Activated gamma-delta T cell (primary cell): Measurements from ENCODE around the gene SRPK3.

Experiments
- DNase-seq: peaks from one replicate; lab custom pipeline; 2025; lab: John Stamatoyannopoulos, UW

SRPK3 gene

DNA sequence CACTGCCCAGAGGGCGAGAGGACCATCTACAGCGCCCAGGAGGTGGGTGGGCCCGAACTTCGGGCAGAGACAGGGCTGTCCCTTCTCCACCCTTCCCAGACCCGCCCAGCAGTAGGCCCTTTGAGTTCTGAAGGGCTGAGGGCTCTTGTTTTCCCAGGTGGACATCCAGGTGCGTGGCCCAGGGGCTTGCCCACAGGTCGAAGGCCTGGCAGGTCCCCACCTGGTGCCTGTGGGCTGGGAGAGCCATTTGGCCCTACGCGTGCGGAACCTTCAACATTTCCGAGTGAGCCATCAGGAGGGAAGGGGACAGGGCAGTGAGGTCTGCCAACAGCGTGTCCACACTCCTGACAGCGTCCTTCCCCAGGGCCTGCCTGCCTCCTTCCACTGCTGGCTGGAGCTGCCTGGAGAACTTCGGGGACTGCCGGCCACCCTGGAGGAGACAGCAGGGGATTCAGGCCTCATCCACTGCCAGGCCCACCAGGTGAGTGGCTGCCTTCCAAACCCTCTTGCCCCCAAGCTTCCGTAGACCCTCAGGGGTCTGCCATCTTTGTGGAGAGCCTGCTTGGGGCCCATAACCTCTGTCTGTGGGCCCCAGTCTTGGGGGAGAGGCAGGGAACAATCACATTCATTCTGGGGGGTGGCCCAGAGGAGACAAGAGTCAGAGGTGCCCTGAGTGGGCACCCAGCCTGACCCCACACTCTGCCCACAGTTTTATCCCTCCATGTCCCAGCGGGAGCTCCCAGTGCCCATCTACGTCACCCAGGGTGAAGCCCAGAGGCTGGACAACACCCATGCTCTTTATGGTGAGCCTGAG is 10.0 kb upstream of the SRPK3 start:
- DNase-seq, result no peak

DNA sequence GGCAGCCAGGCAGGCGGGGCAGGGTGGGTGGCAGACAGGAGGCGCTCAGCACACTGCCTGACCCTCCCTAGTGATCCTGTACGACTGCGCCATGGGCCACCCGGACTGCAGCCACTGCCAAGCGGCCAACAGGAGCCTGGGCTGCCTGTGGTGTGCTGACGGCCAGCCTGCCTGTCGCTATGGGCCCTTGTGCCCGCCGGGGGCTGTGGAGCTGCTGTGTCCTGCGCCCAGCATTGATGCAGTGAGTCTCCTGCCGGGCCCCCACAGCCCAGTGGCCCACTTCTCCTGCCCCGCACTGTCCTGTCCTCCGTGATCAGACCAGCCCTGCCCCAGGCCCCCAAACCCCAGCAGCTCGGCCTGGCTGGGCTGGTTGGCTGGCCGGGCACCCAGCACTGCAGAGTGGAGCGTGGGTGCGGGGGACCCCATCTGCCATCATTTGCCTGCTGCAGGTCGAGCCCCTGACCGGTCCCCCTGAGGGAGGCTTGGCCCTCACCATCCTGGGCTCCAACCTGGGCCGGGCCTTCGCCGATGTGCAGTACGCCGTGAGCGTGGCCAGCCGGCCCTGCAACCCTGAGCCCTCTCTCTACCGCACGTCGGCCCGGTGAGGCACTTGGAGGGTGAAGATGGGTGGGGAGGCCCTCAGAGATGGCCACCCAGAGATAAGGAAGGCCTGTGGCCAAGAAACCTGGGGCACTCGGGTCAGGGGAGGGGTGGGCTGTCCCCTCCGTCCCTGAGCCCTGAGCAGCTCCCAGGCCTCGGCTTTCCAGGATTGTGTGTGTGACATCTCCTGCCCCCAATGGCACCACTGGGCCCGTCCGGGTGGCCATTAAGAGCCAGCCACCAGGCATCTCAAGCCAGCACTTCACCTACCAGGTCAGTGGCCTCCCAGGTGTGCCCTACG is 9.2 kb upstream of the SRPK3 start:
- no peak for DNase-seq

DNA sequence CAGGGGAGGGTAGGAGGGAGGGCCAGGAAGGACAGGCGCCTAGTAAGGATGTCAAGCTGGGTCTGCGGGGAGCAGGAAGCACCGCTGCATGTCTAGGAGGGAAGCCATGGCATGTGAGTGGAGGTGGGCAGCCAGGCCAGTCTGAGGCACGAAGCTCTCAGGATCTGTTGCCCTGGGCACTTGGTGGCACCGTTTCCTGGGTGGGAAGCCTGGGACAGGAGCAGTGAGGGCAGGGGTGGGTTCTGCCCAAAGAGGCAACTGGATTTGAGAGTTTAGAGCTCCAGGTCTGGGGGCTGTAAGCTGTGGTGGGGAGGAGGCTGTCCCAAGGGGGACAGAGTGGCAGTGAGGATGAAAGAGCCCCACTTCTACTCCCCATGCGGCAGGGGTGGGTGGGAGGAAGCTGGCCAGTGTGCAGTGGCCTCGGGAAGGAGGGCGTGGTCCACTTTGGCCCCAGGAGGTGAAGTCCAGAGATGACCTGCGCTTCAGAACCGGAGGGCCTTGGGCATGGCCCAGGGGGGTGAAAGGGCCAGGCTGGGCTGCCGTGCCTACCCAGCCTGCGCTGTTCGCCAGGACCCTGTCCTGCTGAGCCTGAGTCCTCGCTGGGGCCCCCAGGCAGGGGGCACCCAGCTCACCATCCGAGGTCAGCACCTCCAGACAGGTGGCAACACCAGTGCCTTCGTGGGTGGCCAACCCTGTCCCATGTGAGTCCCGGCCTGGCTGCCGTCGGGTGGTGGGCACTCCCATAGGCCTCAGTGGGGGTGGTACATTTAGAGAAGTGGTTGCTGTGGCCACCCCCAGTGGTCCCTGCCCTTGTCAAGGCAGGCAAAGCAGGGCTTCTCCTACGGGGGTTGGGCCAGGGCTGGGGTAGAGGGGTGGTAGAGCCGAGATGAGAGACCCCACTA is 8.3 kb upstream of the SRPK3 start:
- DNase-seq, result no peak

DNA sequence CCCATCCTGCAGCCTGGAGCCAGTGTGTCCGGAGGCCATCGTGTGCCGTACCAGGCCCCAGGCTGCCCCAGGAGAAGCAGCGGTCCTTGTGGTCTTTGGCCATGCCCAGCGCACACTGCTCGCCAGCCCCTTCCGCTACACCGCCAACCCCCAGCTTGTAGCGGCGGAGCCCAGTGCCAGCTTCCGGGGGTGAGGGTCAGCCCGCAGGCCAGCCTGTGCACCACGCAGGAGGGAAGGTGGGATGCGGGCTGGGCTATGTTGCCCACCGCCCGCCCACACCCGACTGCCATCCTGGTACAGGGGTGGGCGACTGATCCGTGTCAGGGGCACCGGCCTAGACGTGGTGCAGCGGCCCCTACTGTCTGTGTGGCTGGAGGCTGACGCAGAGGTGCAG is 7.6 kb upstream of the SRPK3 start:
- DNase-seq, result no peak

DNA sequence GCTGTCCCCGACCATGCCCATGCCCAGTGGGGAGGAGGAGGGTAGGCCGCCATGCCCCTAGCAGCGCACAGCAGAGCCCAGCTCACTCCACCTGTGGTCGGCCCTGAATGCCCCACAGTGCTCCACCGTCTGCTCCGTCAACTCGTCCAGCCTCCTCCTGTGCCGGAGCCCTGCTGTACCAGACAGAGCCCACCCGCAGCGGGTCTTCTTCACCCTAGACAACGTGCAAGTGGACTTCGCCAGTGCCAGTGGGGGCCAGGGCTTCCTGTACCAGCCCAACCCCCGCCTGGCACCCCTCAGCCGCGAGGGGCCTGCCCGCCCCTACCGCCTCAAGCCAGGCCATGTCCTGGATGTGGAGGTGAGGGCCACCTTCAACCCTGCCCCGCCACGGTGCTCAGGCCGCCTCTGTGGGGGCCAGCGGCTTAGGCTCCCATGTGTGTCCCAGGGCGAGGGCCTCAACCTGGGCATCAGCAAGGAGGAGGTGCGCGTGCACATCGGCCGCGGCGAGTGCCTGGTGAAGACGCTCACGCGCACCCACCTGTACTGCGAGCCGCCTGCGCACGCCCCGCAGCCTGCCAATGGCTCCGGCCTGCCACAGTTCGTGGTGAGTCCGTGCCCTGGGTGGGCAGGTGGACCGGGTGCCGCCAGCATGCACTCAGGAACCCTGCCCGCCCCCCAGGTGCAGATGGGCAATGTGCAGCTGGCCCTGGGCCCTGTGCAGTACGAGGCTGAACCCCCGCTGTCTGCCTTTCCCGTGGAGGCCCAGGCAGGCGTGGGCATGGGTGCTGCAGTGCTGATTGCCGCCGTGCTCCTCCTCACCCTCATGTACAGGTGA is 6.9 kb upstream of the SRPK3 start:
- DNase-seq, result no peak

DNA sequence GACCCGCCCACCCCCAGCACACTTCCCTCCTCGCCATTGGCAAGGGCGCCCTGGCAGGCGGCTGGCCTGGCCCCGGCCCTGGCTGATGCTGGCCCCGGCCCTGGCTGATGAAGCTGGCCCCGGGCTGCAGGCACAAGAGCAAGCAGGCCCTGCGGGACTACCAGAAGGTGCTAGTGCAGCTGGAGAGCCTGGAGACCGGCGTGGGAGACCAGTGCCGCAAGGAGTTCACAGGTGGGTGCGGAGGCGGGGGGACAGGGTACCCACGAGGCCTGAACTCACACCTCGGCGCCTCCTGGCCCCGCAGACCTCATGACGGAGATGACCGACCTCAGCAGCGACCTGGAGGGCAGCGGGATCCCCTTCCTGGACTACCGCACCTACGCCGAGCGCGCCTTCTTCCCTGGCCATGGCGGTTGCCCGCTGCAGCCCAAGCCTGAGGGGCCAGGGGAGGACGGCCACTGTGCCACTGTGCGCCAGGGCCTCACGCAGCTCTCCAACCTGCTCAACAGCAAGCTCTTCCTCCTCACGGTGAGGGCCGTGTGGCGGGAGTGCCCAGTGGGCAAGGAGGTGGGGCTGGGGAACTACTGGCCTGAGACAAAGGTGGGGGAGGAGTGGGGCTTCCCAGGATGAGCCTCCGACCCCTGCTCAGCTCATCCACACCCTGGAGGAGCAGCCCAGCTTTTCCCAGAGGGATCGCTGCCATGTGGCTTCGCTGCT is 6.1 kb upstream of the SRPK3 start:
- no peak for DNase-seq

DNA sequence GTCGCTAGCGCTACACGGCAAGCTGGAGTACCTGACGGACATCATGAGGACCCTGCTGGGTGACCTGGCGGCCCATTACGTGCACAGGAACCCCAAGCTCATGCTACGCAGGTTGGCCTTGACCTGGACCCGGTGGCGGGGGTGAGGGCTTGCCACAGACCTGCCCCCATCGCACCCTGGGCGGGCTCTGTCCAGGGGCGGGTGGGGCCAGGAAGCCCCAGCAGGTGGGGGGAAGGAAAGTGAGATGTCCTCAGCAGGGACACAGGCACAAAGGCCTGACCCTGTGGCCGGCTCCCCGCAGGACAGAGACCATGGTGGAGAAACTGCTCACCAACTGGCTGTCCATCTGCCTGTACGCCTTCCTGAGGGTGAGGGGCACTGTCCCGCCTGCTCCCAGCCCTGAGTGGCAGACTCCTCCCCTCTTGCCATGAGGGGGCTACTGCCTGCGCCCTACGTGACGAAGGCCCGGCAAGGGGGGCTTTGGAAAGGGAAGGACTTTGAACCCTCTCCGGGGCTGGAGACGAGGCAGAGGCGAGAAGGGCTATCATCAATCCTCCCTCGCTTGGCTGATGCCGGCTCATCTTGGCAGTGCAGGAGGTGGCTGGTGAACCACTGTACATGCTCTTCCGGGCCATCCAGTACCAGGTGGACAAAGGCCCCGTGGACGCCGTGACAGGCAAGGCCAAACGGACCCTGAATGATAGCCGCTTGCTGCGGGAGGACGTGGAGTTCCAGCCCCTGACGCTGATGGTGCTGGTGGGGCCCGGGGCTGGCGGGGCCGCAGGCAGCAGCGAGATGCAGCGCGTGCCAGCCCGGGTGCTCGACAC is 5.3 kb upstream of the SRPK3 start:
- no peak for DNase-seq

DNA sequence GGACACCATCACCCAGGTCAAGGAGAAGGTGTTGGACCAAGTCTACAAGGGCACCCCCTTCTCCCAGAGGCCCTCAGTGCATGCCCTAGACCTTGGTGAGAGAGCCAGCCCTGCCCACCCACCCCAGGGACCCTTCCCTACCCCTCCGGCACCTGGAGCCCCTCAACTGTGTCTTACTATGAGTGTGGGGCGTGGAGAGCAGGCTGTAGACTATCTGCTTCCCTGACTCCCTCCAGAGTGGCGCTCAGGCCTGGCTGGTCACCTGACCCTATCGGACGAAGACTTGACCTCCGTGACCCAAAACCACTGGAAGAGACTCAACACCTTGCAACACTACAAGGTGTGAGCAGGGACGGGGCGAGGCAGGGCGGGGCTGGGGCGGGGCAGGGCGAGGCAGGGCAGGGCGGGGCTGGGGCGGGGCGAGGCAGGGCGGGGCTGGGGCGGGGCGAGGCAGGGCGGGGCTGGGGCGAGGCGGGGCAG is 4.7 kb upstream of the SRPK3 start:
- DNase-seq, result no peak

DNA sequence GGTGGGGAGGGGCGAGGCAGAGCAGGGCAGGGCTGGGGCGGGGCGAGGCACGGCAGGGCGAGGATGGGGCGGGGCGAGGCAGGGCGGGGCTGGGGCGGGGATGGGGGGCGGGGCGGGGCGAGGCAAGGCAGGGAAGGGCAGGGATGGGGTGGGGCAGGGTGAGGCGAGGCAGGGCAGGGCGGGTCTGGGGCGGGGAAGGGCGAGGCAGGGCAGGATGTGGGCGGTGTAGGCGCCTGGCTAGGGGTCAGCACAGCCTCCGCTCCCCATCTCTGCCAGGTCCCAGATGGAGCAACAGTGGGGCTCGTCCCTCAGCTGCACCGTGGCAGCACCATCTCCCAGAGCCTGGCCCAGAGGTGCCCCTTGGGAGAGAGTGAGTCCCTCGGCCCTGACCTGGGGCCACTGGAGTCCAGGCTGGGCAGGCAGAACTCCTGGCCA is 4.2 kb upstream of the SRPK3 start:
- no peak for DNase-seq

DNA sequence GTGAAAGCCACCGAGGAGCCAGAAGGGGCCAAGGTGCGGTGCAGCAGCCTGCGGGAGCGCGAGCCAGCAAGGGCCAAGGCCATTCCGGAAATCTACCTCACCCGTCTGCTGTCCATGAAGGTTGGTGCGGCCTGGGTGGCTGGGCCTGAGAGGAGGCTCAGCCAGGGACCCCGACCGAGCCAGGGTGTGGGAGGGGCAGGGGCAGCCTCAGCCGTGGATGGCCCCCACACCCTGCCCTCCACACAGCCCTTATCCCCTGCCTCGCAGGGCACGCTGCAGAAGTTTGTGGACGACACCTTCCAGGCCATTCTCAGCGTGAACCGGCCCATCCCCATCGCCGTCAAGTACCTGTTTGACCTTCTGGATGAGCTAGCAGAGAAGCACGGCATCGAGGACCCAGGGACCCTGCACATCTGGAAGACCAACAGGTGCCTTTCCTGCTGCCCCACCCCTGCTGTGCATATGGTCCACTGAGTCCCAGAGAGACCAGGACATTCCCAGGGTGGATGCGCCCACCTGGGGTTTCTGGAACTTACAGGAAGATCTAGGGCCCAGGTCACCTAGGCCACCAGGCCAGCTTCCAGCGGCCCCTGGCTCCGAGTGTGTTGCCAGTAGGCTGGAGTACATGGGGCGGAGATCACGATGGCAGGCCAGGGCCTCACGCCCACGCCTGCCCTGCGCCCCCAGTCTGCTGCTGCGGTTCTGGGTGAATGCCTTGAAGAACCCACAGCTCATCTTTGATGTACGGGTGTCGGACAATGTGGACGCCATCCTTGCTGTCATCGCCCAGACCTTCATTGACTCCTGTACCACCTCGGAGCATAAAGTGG is 3.4 kb upstream of the SRPK3 start:
- DNase-seq, result no peak

DNA sequence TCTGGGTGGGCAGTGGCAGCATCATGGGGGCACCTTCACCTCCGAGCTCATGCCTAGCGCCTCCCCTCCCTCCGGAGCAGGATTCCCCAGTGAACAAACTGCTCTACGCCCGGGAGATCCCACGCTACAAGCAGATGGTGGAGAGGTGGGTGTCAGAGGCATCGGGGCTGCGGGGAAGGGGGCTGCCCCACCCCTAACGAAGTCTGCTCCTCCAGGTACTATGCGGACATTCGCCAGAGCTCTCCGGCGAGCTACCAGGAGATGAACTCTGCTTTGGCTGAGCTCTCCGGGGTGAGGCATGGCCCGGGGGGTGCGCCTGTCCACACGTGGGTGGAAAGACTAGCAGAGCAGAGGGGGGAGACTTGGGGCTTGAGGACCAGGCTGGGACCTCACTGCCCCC is 2.7 kb upstream of the SRPK3 start:
- DNase-seq, result no peak

DNA sequence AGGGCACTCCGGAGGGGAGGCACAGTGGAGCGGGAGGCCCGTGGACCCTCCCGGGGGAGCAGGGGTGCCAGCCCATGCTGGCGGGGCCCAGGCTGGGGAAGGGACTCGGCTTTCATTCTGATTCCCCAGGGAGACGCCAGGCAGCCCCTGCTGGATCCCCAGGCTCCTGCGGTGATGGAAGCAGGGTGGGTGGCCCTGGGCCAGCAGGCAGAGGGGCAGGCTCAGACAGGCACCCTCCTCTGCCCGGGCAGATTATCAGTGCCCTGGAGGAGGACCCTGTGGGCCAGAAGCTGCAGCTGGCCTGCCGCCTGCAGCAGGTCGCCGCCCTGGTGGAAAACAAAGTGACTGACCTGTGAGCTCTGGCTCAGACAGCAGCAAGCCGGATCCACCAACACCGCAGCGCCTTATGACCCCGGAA is 2.1 kb upstream of the SRPK3 start:
- DNase-seq, result no peak

DNA sequence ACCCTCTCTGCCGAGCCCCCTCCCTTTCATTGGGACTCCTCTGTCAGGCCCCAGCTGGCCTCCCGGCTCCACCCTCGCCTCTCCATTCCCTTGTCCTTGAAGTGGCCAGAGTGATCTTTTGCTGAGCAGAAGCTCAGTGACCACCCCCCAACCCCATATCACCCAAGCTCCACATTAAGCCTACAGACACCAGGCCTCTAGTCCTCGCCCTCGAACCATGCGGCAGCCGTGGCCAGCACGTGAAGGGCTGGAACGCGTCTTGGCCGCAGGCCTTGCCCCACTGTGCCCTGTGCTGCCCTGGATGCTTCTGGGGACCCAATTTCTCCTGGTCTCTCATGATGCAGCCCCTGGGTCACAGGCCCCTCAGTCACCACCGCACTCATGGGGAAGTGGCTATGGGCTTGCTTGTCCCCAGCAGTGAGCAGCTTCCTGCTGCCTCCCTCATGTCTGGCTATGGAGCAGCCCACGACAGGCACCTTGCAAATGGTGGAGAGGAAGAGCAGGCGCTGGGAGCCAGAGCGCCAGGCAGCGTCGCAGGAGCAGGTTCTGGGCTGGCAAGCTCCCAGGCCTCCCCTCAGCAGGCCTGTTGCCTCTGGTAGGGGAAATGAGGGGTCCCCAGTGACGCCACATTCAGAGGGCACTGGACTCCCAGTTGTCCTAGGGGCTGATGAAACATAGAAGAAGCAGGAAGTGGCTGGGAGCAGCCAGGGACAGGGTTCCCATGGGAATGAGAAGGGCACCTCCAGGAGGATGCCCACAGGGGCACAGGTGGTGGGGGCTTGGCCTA is 757 bp upstream of the SRPK3 start:
- DNase-seq, result no peak

DNA sequence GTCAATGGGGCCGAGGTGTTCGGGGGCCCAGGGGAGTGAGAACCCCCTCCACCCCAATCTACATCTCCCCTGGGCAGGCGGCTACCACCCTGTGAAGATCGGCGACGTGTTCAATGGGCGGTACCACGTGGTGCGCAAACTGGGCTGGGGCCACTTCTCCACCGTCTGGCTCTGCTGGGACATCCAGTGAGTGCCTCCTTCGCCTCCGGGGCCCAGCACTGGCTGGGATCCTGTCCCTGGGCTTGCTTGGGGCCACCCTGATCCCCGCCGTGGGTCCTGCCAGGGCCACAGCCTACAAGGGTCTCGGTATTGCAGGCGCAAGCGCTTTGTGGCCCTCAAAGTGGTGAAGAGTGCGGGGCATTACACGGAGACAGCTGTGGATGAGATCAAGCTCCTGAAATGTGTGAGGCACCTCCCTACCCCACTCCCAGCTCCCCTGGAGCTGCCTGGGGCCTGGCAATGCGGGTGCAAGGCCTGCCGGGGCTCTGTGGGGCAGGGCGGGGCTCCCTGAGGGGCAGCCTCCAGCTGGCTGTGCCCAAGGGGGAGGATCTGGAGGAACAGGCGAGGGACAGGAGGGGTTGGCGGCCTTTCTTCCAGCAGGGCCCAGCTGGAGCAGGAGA is 697 bp downstream of the SRPK3 start:
- DNase-seq, result no peak

DNA sequence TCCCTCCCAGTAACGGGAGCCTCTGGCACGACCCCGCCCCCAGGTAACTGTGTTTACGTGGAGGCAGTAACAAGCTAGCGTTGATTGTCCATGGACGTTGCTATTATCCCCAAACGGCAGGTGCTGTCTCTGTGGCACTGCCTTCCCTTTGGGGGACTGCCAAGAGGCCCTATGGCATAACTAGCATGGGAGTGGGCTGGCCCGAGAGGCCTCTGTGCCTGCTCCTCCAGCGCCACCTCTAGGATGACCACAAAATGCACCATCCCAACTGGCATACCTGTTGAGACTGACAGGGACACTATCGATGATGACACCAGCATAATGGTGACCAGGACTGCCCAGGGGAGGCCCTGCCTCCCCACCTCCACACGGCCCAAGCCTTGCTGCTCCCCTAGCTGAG is 1.5 kb downstream of the SRPK3 start:
- no peak for DNase-seq

DNA sequence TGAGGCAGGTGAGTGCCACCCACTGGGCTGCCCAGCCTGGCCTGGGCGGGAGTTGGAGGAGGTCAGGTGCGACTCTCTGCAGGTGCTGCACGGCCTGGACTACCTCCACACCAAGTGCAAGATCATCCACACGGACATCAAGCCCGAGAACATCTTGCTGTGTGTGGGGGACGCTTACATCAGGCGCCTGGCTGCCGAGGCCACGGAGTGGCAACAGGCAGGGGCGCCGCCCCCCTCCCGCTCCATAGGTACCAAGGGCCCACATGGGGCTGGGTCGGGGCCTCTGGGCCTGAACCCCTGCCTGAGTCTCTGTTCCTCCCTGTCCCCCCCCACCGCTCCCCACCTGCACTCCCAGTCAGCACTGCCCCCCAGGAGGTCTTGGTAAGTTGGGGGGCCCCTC is 2.0 kb downstream of the SRPK3 start:
- no peak for DNase-seq

DNA sequence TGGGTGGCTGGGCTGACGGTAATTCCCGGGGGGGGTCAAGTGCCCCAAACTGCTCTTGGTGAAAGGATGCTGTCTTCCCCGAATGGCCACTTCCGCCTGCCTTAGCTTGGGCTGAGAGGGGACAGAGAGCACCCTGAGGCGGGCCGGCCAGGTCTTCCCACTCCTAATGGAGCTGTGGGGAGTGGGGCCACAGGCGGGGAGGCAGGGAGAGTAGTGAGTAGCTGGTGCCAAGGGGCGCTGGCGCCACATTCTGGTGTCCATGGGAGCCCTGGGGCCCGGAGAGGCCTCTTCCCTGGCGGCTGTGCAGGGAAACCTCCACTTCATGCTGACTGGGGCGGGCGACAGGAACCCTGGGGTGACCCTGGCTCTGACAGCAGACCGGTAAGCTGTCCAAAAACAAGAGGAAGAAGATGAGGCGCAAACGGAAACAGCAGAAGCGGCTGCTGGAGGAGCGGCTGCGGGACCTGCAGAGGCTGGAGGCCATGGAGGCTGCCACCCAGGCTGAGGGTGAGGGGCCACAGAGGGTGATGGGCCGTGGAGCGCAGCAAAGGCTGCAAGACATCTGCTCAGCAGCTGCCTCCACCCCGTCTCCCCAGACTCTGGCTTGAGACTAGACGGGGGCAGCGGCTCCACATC is 2.7 kb downstream of the SRPK3 start:
- no peak for DNase-seq
